Heart right ventricle (tissue), 16 donors: ENCODE measurements around the gene NUDT1. TPM values are rescaled to one million over a fixed set of nuclear protein-coding genes. Genes with fewer than 3 reads are reported as not detected.

Experiments used
- ATAC-seq, 8 donors: fragments of 200-7000 bp; cut with Tn5 transposase; one replicate each; pipeline ENCODE4 v1.9.1; 2020; ENCODE audit warnings: mild to moderate bottlenecking in 8 of 8, moderate library complexity in 8 of 8, moderate number of reproducible peaks in 1 of 8
- DNase-seq, 2 donors: peaks; one replicate each; pipeline ENCODE4 v3.0.0-alpha.2; 2020
- H3K27ac ChIP-seq, 10 donors: fragments of 200-600 bp; sonication (generic) in 2 of 10; one replicate each; pipeline versions ENCODE4 v1.5.0 to v1.8.0; 2020 to 2022; ENCODE audit warnings: mild to moderate bottlenecking in 3 of 10
- H3K27me3 ChIP-seq, 7 donors: fragments of 200-600 bp; one replicate each; pipeline ENCODE4 v1.8.0; 2021 to 2022; ENCODE audit warnings: mild to moderate bottlenecking in 2 of 7
- H3K36me3 ChIP-seq, 9 donors: fragments of 200-600 bp; sonication (generic) in 1 of 9; one replicate each; pipeline versions ENCODE4 v1.5.0 to v1.8.0; 2020 to 2022; ENCODE audit warnings: mild to moderate bottlenecking in 2 of 9
- H3K4me1 ChIP-seq, 9 donors: fragments of 200-600 bp; sonication (generic) in 1 of 9; one replicate each; pipeline versions ENCODE4 v1.5.0 to v1.8.0; 2020 to 2022; ENCODE audit warnings: mild to moderate bottlenecking in 4 of 9
- H3K4me3 ChIP-seq, 10 donors: fragments of 200-600 bp; sonication (generic) in 2 of 10; one replicate each; pipeline versions ENCODE4 v1.5.0 to v1.8.0; 2020 to 2022; ENCODE audit warnings: mild to moderate bottlenecking in 7 of 10, moderate library complexity in 2 of 10
- H3K9me3 ChIP-seq, 11 donors: fragments of 200-600 bp in 10 of 11; sonication (generic) in 2 of 11; one replicate each; pipeline versions ENCODE4 v1.5.0 to v1.8.0; 2013 to 2022; ENCODE audit warnings: mild to moderate bottlenecking in 2 of 11, control low read depth in 1 of 11, moderate library complexity in 1 of 11
- CTCF ChIP-seq, 9 donors: fragments of 200-600 bp; sonication (generic) in 2 of 9; IDR thresholded peaks; one replicate each; pipeline versions ENCODE4 v1.5.0 to v1.8.0; 2021 to 2022; ENCODE audit warnings: antibody characterized with exemption in 9 of 9, mild to moderate bottlenecking in 5 of 9, moderate library complexity in 1 of 9
- WGBS, 2 donors: extraction: QIAGEN DNeasy Blood & Tissue Kit; methylation state at CpG; one replicate each; pipeline ENCODE4 v1.1.7; 2013; ENCODE audit warnings: inconsistent platforms in 1 of 2; 5-methylcytosine and 5-hydroxymethylcytosine counted together
- intact Hi-C, 10 donors: fragments of 100-400 bp; cut with DNase I; formaldehyde crosslinking; loops; one replicate each; pipeline versions ENCODE4 v1.11.1 to v1.14.2; 2022
- polyA plus RNA-seq, 2 donors: library from polyadenylated mRNA; stranded (reverse); fragments of 200-250 nt; gene quantifications; one replicate each; pipeline ENCODE4 v1.2.3, GENCODE V29; 2013
- total RNA-seq, 10 donors: library from RNA; stranded (reverse); fragmentation: NEBNext Ultra II Directional in 3 of 10; extraction: Animal tissue kit (Norgen Biotek cat#: 25700) in 3 of 10; gene quantifications; one replicate each; pipeline versions ENCODE4 v1.2.1 to v1.2.4, GENCODE V29; 2021 to 2023
- donor health status: Arrhythmogenic right ventricular cardiomyopathy.
- donor health status: ischemic (EF 13 %, LVEDD 7.1; RV severe dilation, severe dysfunction).
- donor health status: healthy with polysubstance abuse.
- donor health status: DM: no; HTN: yes; CAD: no.
- donor health status: DM: no; HTN: no; CAD: no.
- donor health status: ischemic (EF 25% LVEDD 6.9; RV normal size, moderate dysfunction).
- donor health status: ischemic (EF 25% LVEDD 5.7; RV mildly dilated, moderate dysfunction).
- donor health status: healthy.
- donor health status: DM: yes; HTN: yes; CAD: no.
- donor health status: Ischemic cardiomyopathy.
- donor health status: ischemic (EF 35%, LVEDD 5.7; RV mildly dilated, moderate dysfunction).
- donor health status: nonischemic (EF 11% LVEDD 7.7; RV severe dilation, severe dysfunction).
- donor health status: DM: yes; HTN: yes; CAD: no.
- donor health status: PGD.
- donor health status: ischemic (EF 29% LVEDD 5.4; RV normal size, mild dysfunction).
- donor health status: nonischemic (EF 23%, LVEDD 6.1; RV moderate dilation, normal function).

NUDT1 gene
- total and polyA plus RNA-seq, 12 donors, result 7.7 to 35.8 (median 12.8) TPM

- Histone ChIP-seq H3K27ac (no peak overlapping the region), H3K4me1 (no peaks in the 10 kb centered on the region), H3K27me3 (no peaks in the 10 kb centered on the region), H3K4me3 (no peak overlapping the region), H3K9me3 (no peaks in the 10 kb centered on the region), H3K36me3 (no peaks in the 10 kb centered on the region)
- DNase-seq (no peak), ATAC-seq (no peak)
- WGBS, 2 donors, result 94 to 97% methylated on average over 8 of the region's 8 CpGs
- no peak for TF ChIP-seq CTCF (IDR thresholded peaks at IDR 0.05)
- intact Hi-C loops, result no loop called here
Observed at GRCh38 chr7:2287745-2288144, 45.7 kb downstream of the NUDT1 start.

GRCh38 chr7:2288503-2288902, 46.5 kb downstream of the NUDT1 start:
- H3K4me1 ChIP-seq, result no peaks in the 10 kb centered on the region
- intact Hi-C loops, result no loop called here
- H3K36me3 ChIP-seq, result no peaks in the 10 kb centered on the region
- no peaks in the 10 kb centered on the region for H3K27me3 ChIP-seq
- TF ChIP-seq CTCF (IDR thresholded peaks at IDR 0.05), result no peak
- H3K9me3 ChIP-seq, result no peaks in the 10 kb centered on the region
- ATAC-seq (no peak), DNase-seq (no peak)
- no peak overlapping the region for H3K27ac ChIP-seq
- H3K4me3 ChIP-seq, result no peak overlapping the region
- 89 to 92% methylated on average over 8 of the region's 8 CpGs for WGBS, 2 donors

GRCh38 chr7:2289111-2289586, 47.1 kb downstream of the NUDT1 start:
- 81 to 83% methylated on average over 20 of the region's 20 CpGs for WGBS, 2 donors
- H3K4me3 ChIP-seq, result no peak overlapping the region
- intact Hi-C loops, result no loop called here
- no peaks in the 10 kb centered on the region for H3K9me3 ChIP-seq
- TF ChIP-seq CTCF (IDR thresholded peaks at IDR 0.05), result no peak
- DNase-seq (no peak), ATAC-seq (peak in 4 of 8 donors; percentile 28 to 61 (median 40))
- no peaks in the 10 kb centered on the region for H3K27me3 ChIP-seq
- H3K36me3 ChIP-seq, result no peaks in the 10 kb centered on the region
- H3K27ac ChIP-seq, result no peak overlapping the region
- no peaks in the 10 kb centered on the region for H3K4me1 ChIP-seq

GRCh38 chr7:2289621-2290020, 47.6 kb downstream of the NUDT1 start:
- TF ChIP-seq CTCF (IDR thresholded peaks at IDR 0.05), result no peak
- intact Hi-C loops, result no loop called here
- WGBS, 2 donors, result 82 to 88% methylated on average over 13 of the region's 13 CpGs
- Histone ChIP-seq H3K27ac (no peak overlapping the region), H3K4me1 (no peaks in the 10 kb centered on the region), H3K4me3 (no peak overlapping the region), H3K27me3 (no peaks in the 10 kb centered on the region), H3K9me3 (no peaks in the 10 kb centered on the region), H3K36me3 (no peaks in the 10 kb centered on the region)
- DNase-seq (no peak), ATAC-seq (no peak)
